ENCODE data around the gene S100A1.

DNA sequence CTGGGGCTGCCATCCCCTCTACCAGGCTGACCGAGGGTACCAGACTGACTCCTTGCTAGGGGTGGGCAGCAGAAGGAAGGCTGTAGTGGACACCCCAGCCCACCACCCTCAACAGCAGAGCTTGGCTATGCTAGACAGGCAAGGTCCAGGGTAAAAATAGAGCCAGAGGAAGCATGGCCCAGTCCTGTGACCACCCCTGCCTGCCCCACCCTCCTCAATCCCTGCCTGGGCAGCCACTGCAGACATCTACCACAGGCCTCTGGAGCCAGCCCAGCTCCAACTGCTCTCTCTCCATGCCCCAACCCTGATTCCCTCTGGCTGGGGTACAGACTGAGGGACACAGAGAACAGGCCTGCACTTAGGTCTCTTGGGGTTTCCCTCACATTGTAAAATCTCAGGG, 1.7 kb downstream of the S100A1 start:
- TF ChIP-seq POLR2A (IDR thresholded peaks at IDR 0.05; ENCODE audit: low read depth, low read length) (no peak), POLR2AphosphoS5 (IDR thresholded peaks at IDR 0.05; ENCODE audit: low read depth, low read length) (no peak)
